ENCODE measurements around the gene FABP6. TPM values are rescaled to one million over a fixed set of nuclear protein-coding genes. Genes with fewer than 3 reads are reported as not detected.
A peak's percentile ranks its signal among the peaks of the same experiment; 100 is the strongest.
"Not testable (repeated sequence)": the region's sequence is repeated elsewhere in the genome, so short reads cannot be mapped to it uniquely, and the experiment has no call there.

The FABP6 gene
- total RNA-seq, 4 donors from 2014 or later = not detected

GRCh38 chr5:160185626-160186360 lies 43.5 kb upstream of the FABP6 start:
- TF ChIP-seq CTCF (IDR thresholded peaks at IDR 0.05) (no peak), POLR2A (IDR thresholded peaks at IDR 0.05) (no peak)
- Histone ChIP-seq H3K9me3 (no peaks in the 10 kb centered on the region), H3K27me3 (no peaks in the 10 kb centered on the region), H3K36me3 (no peaks in the 10 kb centered on the region), H3K27ac (no peak overlapping the region), H3K4me1 (peaks cover 0 to 5% of the 10 kb centered on the region in 2 donors), H3K4me3 (replicated peaks in 1 of 3) (no peak overlapping the region)
- no peak for DNase-seq
- 61 to 65% methylated on average over 3 of the region's 3 CpGs for WGBS, 2 donors
- intact Hi-C loops (cut with DNase I) = no loop called here

- H3K9me3 ChIP-seq = no peaks in the 10 kb centered on the region
- WGBS, 2 donors = 85 to 98% methylated on average over 5 of the region's 5 CpGs
- no peak overlapping the region for H3K4me3 ChIP-seq (replicated peaks in 1 of 3)
- intact Hi-C loops (cut with DNase I) = no loop called here
- H3K36me3 ChIP-seq = no peaks in the 10 kb centered on the region
- no peak for TF ChIP-seq POLR2A (IDR thresholded peaks at IDR 0.05)
- no peak for TF ChIP-seq CTCF (IDR thresholded peaks at IDR 0.05)
- H3K4me1 ChIP-seq = peaks cover 0 to 5% of the 10 kb centered on the region in 2 donors
- H3K27ac ChIP-seq = no peak overlapping the region
- no peak for DNase-seq
- no peaks in the 10 kb centered on the region for H3K27me3 ChIP-seq
These were observed 42.8 kb upstream of the FABP6 start for GRCh38 chr5:160186480-160186879.

GRCh38 chr5:160187091-160187490 lies 42.2 kb upstream of the FABP6 start:
- intact Hi-C loops (cut with DNase I) = no loop called here
- H3K9me3 ChIP-seq = no peaks in the 10 kb centered on the region
- TF ChIP-seq CTCF (IDR thresholded peaks at IDR 0.05) = no peak
- no peak for TF ChIP-seq POLR2A (IDR thresholded peaks at IDR 0.05)
- H3K27me3 ChIP-seq = no peaks in the 10 kb centered on the region
- H3K36me3 ChIP-seq = no peaks in the 10 kb centered on the region
- DNase-seq = no peak
- 92 to 96% methylated on average over 5 of the region's 5 CpGs for WGBS, 2 donors
- no peak overlapping the region for H3K27ac ChIP-seq
- H3K4me1 ChIP-seq = peaks cover 0 to 5% of the 10 kb centered on the region in 2 donors
- H3K4me3 ChIP-seq (replicated peaks in 1 of 3) = no peak overlapping the region

GRCh38 chr5:160188141-160189015 lies 40.9 kb upstream of the FABP6 start:
- TF ChIP-seq POLR2A (IDR thresholded peaks at IDR 0.05) = no peak
- TF ChIP-seq CTCF (IDR thresholded peaks at IDR 0.05) = no peak
- DNase-seq = peak; percentile 14 to 21
- Histone ChIP-seq H3K4me3 (replicated peaks in 1 of 3) (peak overlapping the region in 2 of 3 donors; percentile 33 to 37), H3K27ac (peak overlapping the region in 1 of 3 donors; percentile 64), H3K9me3 (no peaks in the 10 kb centered on the region), H3K36me3 (no peaks in the 10 kb centered on the region), H3K4me1 (peaks cover 0 to 5% of the 10 kb centered on the region in 2 donors), H3K27me3 (no peaks in the 10 kb centered on the region)
- 5 to 7% methylated on average over 20 of the region's 40 CpGs for WGBS, 2 donors
- intact Hi-C loops (cut with DNase I) = no loop called here

- Histone ChIP-seq H3K27ac (no peak overlapping the region), H3K4me3 (replicated peaks in 1 of 3) (no peak overlapping the region), H3K27me3 (no peaks in the 10 kb centered on the region), H3K9me3 (no peaks in the 10 kb centered on the region), H3K36me3 (no peaks in the 10 kb centered on the region), H3K4me1 (peaks cover 0 to 5% of the 10 kb centered on the region in 2 donors)
- no peak for TF ChIP-seq POLR2A (IDR thresholded peaks at IDR 0.05)
- TF ChIP-seq CTCF (IDR thresholded peaks at IDR 0.05) = no peak
- DNase-seq = no peak
- intact Hi-C loops (cut with DNase I) = no loop called here
- 95 to 100% methylated on average over 7 of the region's 7 CpGs for WGBS, 2 donors
These were observed 36.9 kb upstream of the FABP6 start for GRCh38 chr5:160192424-160192823.

GRCh38 chr5:160193076-160193475 lies 36.2 kb upstream of the FABP6 start:
- intact Hi-C loops (cut with DNase I); H3K9me3 ChIP-seq; H3K4me3 ChIP-seq (replicated peaks in 1 of 3); H3K4me1 ChIP-seq; H3K27me3 ChIP-seq; H3K27ac ChIP-seq; DNase-seq; H3K36me3 ChIP-seq: not testable (repeated sequence)
- 78 to 92% methylated on average over 14 to 18 of the region's 18 CpGs for WGBS, 2 donors

GRCh38 chr5:160193790-160194189 lies 35.5 kb upstream of the FABP6 start:
- 91 to 99% methylated on average over 11 to 17 of the region's 28 CpGs for WGBS, 2 donors
- intact Hi-C loops (cut with DNase I) = not testable (repeated sequence)

More at GRCh38 chr5:160193790-160194189, 35.5 kb upstream of the FABP6 start:
- not testable (repeated sequence) for H3K4me3 ChIP-seq (replicated peaks in 1 of 3); H3K4me1 ChIP-seq; H3K27ac ChIP-seq; H3K27me3 ChIP-seq; H3K36me3 ChIP-seq; H3K9me3 ChIP-seq; DNase-seq
